Stomach (tissue), 9 donors: Measurements from ENCODE around the gene PPP1R3D. TPM values are rescaled to one million over a fixed set of nuclear protein-coding genes. Genes with fewer than 3 reads are reported as not detected.
A peak's percentile ranks its signal among the peaks of the same experiment; 100 is the strongest.

Experiments used
- DNase-seq, 2 donors: peaks; one replicate each; pipeline versions ENCODE4 v3.0.0 to v3.0.0-alpha.2; 2013 to 2019
- H3K27ac ChIP-seq, 5 donors: fragments of 200-600 bp in 4 of 5; sonication (generic) in 4 of 5; one replicate each; pipeline ENCODE4 v1.5.1; 2013 to 2019; ENCODE audit warnings: mild to moderate bottlenecking in 1 of 5, moderate library complexity in 1 of 5
- H3K27me3 ChIP-seq, 3 donors: fragments of 200-600 bp; sonication (generic); one replicate each; pipeline ENCODE4 v1.5.1; 2017 to 2019; ENCODE audit warnings: mixed run types in 1 of 3
- H3K36me3 ChIP-seq, 4 donors: fragments of 200-600 bp; sonication (generic); 1 replicate in 3 of 4; 2 replicates in 1 of 4; pipeline ENCODE4 v1.5.1; 2016 to 2019
- H3K4me1 ChIP-seq, 4 donors: fragments of 200-600 bp; sonication (generic); one replicate each; pipeline ENCODE4 v1.5.1; 2016 to 2019
- H3K4me3 ChIP-seq, 4 donors: fragments of 200-600 bp; sonication (generic) in 3 of 4; one replicate each; pipeline ENCODE4 v1.5.1; 2016 to 2019; ENCODE audit warnings: mild to moderate bottlenecking in 1 of 4
- H3K9me3 ChIP-seq, 4 donors: fragments of 200-600 bp; sonication (generic); one replicate each; pipeline ENCODE4 v1.5.1; 2016 to 2019
- EP300 ChIP-seq: sonication (generic); formaldehyde crosslinking; IDR thresholded peaks from one replicate; pipeline ENCODE4 v1.6.1; 2017; ENCODE audit warnings: antibody characterized with exemption
- POLR2A ChIP-seq, 4 donors: fragments of 450-650 bp; IDR thresholded peaks; one replicate each; pipeline ENCODE4 v1.6.1; 2016; ENCODE audit warnings: antibody characterized with exemption in 4 of 4, control low read depth in 2 of 4, mild to moderate bottlenecking in 1 of 4, moderate library complexity in 1 of 4
- POLR2AphosphoS5 ChIP-seq, 3 donors: sonication (generic); formaldehyde crosslinking; IDR thresholded peaks; one replicate each; pipeline ENCODE4 v1.6.1; 2016; ENCODE audit warnings: antibody characterized with exemption in 3 of 3
- WGBS, 5 donors: extraction: QIAGEN DNeasy Blood & Tissue Kit in 3 of 5; methylation state at CpG; one replicate each; pipeline versions ENCODE4 v1.1.5 to v1.1.7; 2013 to 2018; 5-methylcytosine and 5-hydroxymethylcytosine counted together
- intact Hi-C: fragments of 100-400 bp; cut with DNase I; formaldehyde crosslinking; loops from one replicate; pipeline ENCODE4 v1.15.1; 2023; ENCODE audit warnings: low total_unique reads
- polyA plus RNA-seq, 3 donors: library from polyadenylated mRNA; stranded (reverse); fragments of 200-250 nt; gene quantifications; one replicate each; pipeline ENCODE4 v1.2.3, GENCODE V29; 2013
- total RNA-seq, 5 donors: library from RNA; depleted of rRNA; stranded (reverse); fragments of >200 nt; gene quantifications; one replicate each; pipeline versions ENCODE4 v1.1.0 to v1.2.3, GENCODE V29; 2014 to 2016
- TF ChIP-seq, protein P1 (sequence below), 7 experiments: fragments of 450-650 bp in 4 of 7; fragments of 200-600 bp in 3 of 7; sonication (generic) in 3 of 7; IDR thresholded peaks; one replicate each; pipeline ENCODE4 v1.5.1; 2016 to 2019; ENCODE audit warnings: antibody characterized with exemption in 7 of 7, control low read depth in 2 of 7, mild to moderate bottlenecking in 1 of 7
- donor health status: healthy with polysubstance abuse.
- donor health status: Bipolar disorder and iron deficiency.
- donor health status: healthy.

Gene PPP1R3D
- total and polyA plus RNA-seq, 8 donors, result 0.58 to 7.1 (median 3.8) TPM

DNA sequence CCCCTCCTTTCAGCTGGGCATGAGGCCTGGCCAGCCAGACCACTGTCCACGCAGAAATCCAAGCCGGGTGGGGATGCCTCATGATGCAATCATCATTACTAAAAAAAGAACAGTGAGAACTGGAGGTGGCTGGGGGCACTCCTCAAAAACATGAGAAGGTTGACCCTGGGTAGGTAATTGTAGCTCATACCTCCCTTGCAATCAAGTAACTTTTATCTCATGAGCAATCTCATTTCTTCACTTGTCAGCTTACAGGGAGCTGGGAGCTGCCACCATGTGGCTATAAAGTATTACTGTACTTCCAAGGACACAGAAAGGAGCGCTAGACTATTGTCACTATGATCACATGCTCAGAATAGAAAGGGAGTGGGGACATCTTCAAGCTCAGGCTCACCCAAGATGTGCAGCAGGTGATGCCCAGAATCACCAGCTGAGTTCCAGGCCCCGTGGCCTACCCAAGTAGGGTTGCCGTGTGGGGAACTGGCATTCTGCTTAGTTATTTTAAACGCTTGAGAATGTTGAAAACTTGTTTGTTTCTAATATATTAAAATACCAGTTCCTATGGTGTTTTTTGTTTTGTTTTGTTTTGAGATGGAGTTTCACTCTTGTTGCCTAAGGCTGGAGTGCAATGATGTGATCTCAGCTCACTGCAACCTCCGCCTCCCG is 15.2 kb upstream of the PPP1R3D start:
- Histone ChIP-seq H3K27me3 (peaks cover 0 to 25% (median 0%) of the 10 kb centered on the region in 3 donors), H3K9me3 (no peaks in the 10 kb centered on the region), H3K27ac (no peak overlapping the region), H3K4me3 (no peak overlapping the region), H3K36me3 (peaks cover 0 to 21% (median 2%) of the 10 kb centered on the region in 4 donors), H3K4me1 (peaks cover 0 to 9% (median 5%) of the 10 kb centered on the region in 4 donors)
- DNase-seq, result peak in 1 of 2 donors; percentile 31
- intact Hi-C loops, result no loop called here
- no peak for TF ChIP-seq POLR2A (IDR thresholded peaks at IDR 0.05)
- TF ChIP-seq, protein P1, sequence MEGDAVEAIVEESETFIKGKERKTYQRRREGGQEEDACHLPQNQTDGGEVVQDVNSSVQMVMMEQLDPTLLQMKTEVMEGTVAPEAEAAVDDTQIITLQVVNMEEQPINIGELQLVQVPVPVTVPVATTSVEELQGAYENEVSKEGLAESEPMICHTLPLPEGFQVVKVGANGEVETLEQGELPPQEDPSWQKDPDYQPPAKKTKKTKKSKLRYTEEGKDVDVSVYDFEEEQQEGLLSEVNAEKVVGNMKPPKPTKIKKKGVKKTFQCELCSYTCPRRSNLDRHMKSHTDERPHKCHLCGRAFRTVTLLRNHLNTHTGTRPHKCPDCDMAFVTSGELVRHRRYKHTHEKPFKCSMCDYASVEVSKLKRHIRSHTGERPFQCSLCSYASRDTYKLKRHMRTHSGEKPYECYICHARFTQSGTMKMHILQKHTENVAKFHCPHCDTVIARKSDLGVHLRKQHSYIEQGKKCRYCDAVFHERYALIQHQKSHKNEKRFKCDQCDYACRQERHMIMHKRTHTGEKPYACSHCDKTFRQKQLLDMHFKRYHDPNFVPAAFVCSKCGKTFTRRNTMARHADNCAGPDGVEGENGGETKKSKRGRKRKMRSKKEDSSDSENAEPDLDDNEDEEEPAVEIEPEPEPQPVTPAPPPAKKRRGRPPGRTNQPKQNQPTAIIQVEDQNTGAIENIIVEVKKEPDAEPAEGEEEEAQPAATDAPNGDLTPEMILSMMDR (IDR thresholded peaks at IDR 0.05), result peak in 2 of 7 experiments; percentile 15 to 19
- 73 to 81% (median 78%) methylated on average over 8 of the region's 8 CpGs for WGBS, 5 donors

DNA sequence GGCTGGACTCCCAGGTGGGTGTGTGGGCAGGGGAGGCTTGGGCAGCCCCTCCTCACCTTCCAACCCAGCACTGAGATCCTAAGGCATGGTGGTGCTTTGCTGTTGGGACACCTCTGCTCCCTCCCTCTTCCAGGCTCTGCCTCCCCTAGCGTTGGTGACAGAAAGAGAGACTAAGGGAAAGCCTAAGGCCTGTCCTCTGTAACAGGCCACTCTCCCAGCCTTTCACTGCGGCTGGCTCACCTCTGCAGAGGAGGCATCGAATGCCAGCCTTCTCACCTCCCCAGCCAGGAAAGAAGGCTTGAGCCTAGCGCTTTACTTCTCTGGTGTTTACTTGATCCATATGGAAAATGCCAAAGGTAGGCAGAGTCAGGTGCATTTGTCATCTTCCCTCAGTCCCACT is 14.6 kb upstream of the PPP1R3D start:
- TF ChIP-seq POLR2AphosphoS5 (IDR thresholded peaks at IDR 0.05) (no peak), POLR2A (IDR thresholded peaks at IDR 0.05) (no peak), EP300 (no peak)
- TF ChIP-seq, protein P1 (IDR thresholded peaks at IDR 0.05), result no peak
- Histone ChIP-seq H3K36me3 (peaks cover 0 to 24% (median 4%) of the 10 kb centered on the region in 4 donors), H3K4me1 (peaks cover 0 to 12% (median 5%) of the 10 kb centered on the region in 4 donors), H3K4me3 (no peak overlapping the region), H3K27me3 (peaks cover 0 to 21% (median 0%) of the 10 kb centered on the region in 3 donors), H3K27ac (no peak overlapping the region), H3K9me3 (no peaks in the 10 kb centered on the region)
- DNase-seq, result no peak
- intact Hi-C loops, result no loop called here
- 93 to 100% (median 96%) methylated on average over 3 to 4 of the region's 4 CpGs for WGBS, 5 donors

DNA sequence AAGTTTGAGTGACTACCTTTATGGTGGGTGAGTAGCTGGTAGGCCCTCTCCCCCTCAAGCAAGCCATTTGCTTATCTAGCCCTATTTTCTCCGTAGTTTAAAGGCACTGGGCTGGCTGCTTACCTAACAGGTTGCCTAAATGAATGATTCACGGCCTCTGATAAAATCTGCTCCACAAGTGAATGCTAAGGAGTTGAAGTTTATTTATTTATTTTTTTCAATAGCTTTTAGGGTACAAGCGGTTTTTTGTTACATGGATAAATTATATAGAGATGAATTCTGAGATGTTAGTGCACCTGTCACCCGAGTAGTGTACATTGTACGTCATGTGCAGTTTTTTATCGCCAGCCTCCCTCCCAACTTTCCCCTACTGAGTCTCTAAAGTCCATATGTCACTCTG is 9.8 kb upstream of the PPP1R3D start:
- no peak for DNase-seq
- intact Hi-C loops, result no loop called here
- H3K4me3 ChIP-seq, result no peak overlapping the region
- H3K36me3 ChIP-seq, result peaks cover 0 to 19% (median 12%) of the 10 kb centered on the region in 4 donors
- H3K9me3 ChIP-seq, result no peaks in the 10 kb centered on the region
- peaks cover 0 to 5% (median 0%) of the 10 kb centered on the region in 3 donors for H3K27me3 ChIP-seq
- 90 to 95% (median 94%) methylated on average over 6 of the region's 6 CpGs for WGBS, 5 donors
- TF ChIP-seq, protein P1 (IDR thresholded peaks at IDR 0.05), result no peak
- TF ChIP-seq EP300 (no peak), POLR2AphosphoS5 (IDR thresholded peaks at IDR 0.05) (no peak), POLR2A (IDR thresholded peaks at IDR 0.05) (no peak)
- H3K4me1 ChIP-seq, result peaks cover 0 to 42% (median 8%) of the 10 kb centered on the region in 4 donors
- H3K27ac ChIP-seq, result no peak overlapping the region

DNA sequence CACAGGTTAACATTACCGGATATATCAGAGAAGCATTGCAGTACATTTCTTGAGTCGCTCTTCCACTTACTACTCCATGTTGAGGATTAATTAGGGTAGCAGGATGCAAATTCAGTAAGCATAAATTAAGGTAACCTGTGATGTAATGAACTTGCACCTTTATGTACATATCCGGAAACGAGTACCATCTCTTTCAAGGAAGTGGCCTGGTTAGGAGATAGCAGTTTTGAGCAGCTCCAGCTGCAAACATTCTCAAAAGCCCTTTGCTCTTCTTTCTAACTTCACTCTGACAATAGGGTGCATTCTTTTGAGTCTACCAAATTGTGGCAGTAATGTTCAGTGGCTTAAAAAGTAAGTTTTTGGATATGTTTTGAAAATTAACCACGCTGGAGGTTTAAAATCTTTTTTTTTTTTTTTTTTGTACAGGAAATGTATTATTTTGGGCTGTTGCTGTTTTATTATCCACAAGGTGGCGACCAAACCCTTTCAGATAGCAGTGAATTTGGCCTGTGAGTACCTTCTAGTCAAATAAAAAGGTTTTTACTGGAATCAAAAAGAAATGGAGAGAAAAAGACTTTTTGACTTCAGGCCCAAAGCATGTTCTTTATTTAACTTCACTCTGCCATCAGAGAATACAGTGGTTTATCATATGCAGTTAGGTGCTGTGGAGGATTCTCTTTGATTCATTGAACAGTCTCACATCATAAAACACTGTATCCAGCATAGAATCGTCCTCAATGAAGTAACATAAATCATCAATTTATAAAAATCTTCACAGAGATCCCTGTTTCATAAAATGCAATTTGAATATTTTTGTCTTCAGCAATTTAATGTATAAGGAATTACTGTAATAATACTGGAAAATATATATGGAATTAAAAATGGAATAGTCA is 9.0 kb upstream of the PPP1R3D start:
- 29 to 37% (median 35%) methylated on average over 7 of the region's 7 CpGs for WGBS, 5 donors
- peak in 1 of 2 donors; percentile 85 for DNase-seq
- TF ChIP-seq POLR2AphosphoS5 (IDR thresholded peaks at IDR 0.05), result no peak
- TF ChIP-seq POLR2A (IDR thresholded peaks at IDR 0.05), result no peak
- TF ChIP-seq, protein P1 (IDR thresholded peaks at IDR 0.05), result peak in 5 of 7 experiments; percentile 21 to 64 (median 50)
- Histone ChIP-seq H3K4me3 (no peak overlapping the region), H3K27ac (peak overlapping the region in 1 of 5 donors; percentile 43), H3K9me3 (no peaks in the 10 kb centered on the region), H3K4me1 (peaks cover 0 to 44% (median 8%) of the 10 kb centered on the region in 4 donors), H3K36me3 (peaks cover 8 to 28% (median 20%) of the 10 kb centered on the region in 4 donors), H3K27me3 (no peaks in the 10 kb centered on the region)
- intact Hi-C loops, result no loop called here
